OCI-LY7 (cell line): ENCODE results near the gene UBQLN2. TPM values are rescaled to one million over a fixed set of nuclear protein-coding genes. Genes with fewer than 3 reads are reported as not detected.

Experiments used
- BruUV-seq: library from RNA; stranded (reverse); fragments of 400-500 nt; replicated peaks from 2 replicates; lab custom pipeline; 2021; lab: Mats Ljungman, UMichigan
- CTCF ChIA-PET: fragments of 300-600 bp; sonication (Branson Sonifier 250); formaldehyde crosslinking; loops from one replicate; lab custom pipeline; 2022; ENCODE audit warnings: antibody characterized with exemption; ENCODE audit not compliant: unreplicated experiment; lab: Charles Lee
- POLR2A ChIA-PET: fragments of 300-600 bp; sonication (Branson Sonifier 250); formaldehyde crosslinking; loops from one replicate; lab custom pipeline; 2022; ENCODE audit warnings: antibody characterized with exemption; lab: Charles Lee
- DNase-seq: peaks from one replicate; pipeline ENCODE4 v3.0.0-alpha.2; 2015; ENCODE audit warnings: low spot score
- H2AFZ ChIP-seq: fragments of 200-600 bp; sonication (generic), shearing (Covaris generic); 2 replicates; pipeline ENCODE4 v1.6.1; 2014; ENCODE audit warnings: mild to moderate bottlenecking, antibody characterized with exemption, low read length, moderate library complexity
- H3K27ac ChIP-seq: fragments of 200-600 bp; sonication (generic); 2 replicates; pipeline ENCODE4 v1.5.1; 2014; ENCODE audit warnings: mixed run types, low read depth, mild to moderate bottlenecking, moderate library complexity, low read length, inconsistent platforms; ENCODE audit not compliant: poor library complexity, severe bottlenecking
- H3K36me3 ChIP-seq: fragments of 200-600 bp; sonication (generic); 2 replicates; pipeline ENCODE4 v1.6.1; 2014; ENCODE audit warnings: mild to moderate bottlenecking, antibody characterized with exemption, low read length, moderate library complexity, mixed read lengths; ENCODE audit not compliant: insufficient read depth
- H3K4me1 ChIP-seq: fragments of 200-600 bp; sonication (generic); 2 replicates; pipeline ENCODE4 v1.5.1; 2014; ENCODE audit warnings: mild to moderate bottlenecking, low read length; ENCODE audit not compliant: insufficient read depth, poor library complexity, severe bottlenecking
- H3K4me2 ChIP-seq: fragments of 200-600 bp; sonication (generic); 2 replicates; pipeline ENCODE4 v1.6.1; 2014; ENCODE audit warnings: mild to moderate bottlenecking, low read length
- H3K4me3 ChIP-seq: fragments of 200-600 bp; sonication (generic); 2 replicates; pipeline ENCODE4 v1.5.1; 2014; ENCODE audit warnings: mild to moderate bottlenecking, low read depth, low read length; ENCODE audit not compliant: poor library complexity, severe bottlenecking
- H3K79me2 ChIP-seq: fragments of 200-600 bp; sonication (generic); 2 replicates; pipeline ENCODE4 v1.6.1; 2016; ENCODE audit warnings: low read depth, mild to moderate bottlenecking, low read length, moderate library complexity, mixed read lengths; ENCODE audit not compliant: insufficient read depth
- H3K9me2 ChIP-seq: fragments of 200-600 bp; sonication (generic); 2 replicates; pipeline ENCODE4 v1.6.1; 2016; ENCODE audit warnings: mild to moderate bottlenecking, low read length, mixed read lengths; ENCODE audit not compliant: insufficient read depth
- H3K9me3 ChIP-seq: fragments of 200-600 bp; sonication (generic); 2 replicates; pipeline ENCODE4 v1.6.1; 2014; ENCODE audit warnings: mild to moderate bottlenecking, mixed run types, low read length, mixed read lengths
- H4K20me1 ChIP-seq: fragments of 200-600 bp; sonication (generic); 2 replicates; pipeline ENCODE4 v1.6.1; 2014; ENCODE audit warnings: mild to moderate bottlenecking, antibody characterized with exemption, low read length, moderate library complexity, mixed read lengths; ENCODE audit not compliant: insufficient read depth
- EZH2phosphoT487 ChIP-seq: fragments of 200-600 bp; sonication (generic); IDR thresholded peaks from 2 replicates; pipeline ENCODE4 v1.6.1; 2018; ENCODE audit warnings: low read depth, borderline replicate concordance, mild to moderate bottlenecking, mixed run types, antibody characterized with exemption, low read length, moderate library complexity, mixed read lengths
- intact Hi-C: fragments of 100-400 bp; cut with micrococcal nuclease; formaldehyde crosslinking; loops from one replicate; pipeline ENCODE4 v1.10.0; 2022; ENCODE audit not compliant: unreplicated experiment
- total RNA-seq, 2 experiments: library from RNA; depleted of rRNA in 1 of 2; stranded (reverse); fragments of >200 nt in 1 of 2; shearing (Covaris generic) in 1 of 2; gene quantifications; 2 replicates each; pipeline ENCODE4 v1.2.3, GENCODE V29; 2014 to 2022
- TF ChIP-seq, protein P1 (sequence below): fragments of 200-600 bp; sonication (generic); conservative IDR thresholded peaks from 2 replicates; pipeline ENCODE4 v1.5.1; 2014; ENCODE audit warnings: mild to moderate bottlenecking, antibody characterized with exemption, low read length, moderate library complexity, mixed read lengths

Gene UBQLN2
- total RNA-seq, 2 experiments from 2014 or later: 9.6 to 23.0 TPM

GRCh38 chrX:56530011-56530410 is 33.4 kb upstream of the UBQLN2 start:
- CTCF ChIA-PET: no interaction called here

GRCh38 chrX:56550667-56551066 is 12.8 kb upstream of the UBQLN2 start:
- no peak for DNase-seq
- TF ChIP-seq, protein P1, sequence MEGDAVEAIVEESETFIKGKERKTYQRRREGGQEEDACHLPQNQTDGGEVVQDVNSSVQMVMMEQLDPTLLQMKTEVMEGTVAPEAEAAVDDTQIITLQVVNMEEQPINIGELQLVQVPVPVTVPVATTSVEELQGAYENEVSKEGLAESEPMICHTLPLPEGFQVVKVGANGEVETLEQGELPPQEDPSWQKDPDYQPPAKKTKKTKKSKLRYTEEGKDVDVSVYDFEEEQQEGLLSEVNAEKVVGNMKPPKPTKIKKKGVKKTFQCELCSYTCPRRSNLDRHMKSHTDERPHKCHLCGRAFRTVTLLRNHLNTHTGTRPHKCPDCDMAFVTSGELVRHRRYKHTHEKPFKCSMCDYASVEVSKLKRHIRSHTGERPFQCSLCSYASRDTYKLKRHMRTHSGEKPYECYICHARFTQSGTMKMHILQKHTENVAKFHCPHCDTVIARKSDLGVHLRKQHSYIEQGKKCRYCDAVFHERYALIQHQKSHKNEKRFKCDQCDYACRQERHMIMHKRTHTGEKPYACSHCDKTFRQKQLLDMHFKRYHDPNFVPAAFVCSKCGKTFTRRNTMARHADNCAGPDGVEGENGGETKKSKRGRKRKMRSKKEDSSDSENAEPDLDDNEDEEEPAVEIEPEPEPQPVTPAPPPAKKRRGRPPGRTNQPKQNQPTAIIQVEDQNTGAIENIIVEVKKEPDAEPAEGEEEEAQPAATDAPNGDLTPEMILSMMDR: no peak
- TF ChIP-seq EZH2phosphoT487: no peak
- BruUV-seq: no TSS peak
- no peak overlapping the region for H3K4me2 ChIP-seq
- no peak overlapping the region for H3K4me3 ChIP-seq
- H3K4me1 ChIP-seq: no peaks in the 10 kb centered on the region
- no peaks in the 10 kb centered on the region for H3K9me3 ChIP-seq
- H4K20me1 ChIP-seq: no peaks in the 10 kb centered on the region
- no peaks in the 10 kb centered on the region for H3K79me2 ChIP-seq
- no peaks in the 10 kb centered on the region for H3K36me3 ChIP-seq
- H3K27ac ChIP-seq: no peak overlapping the region
- ChIA-PET CTCF (no interaction called here), POLR2A (no interaction called here)
- intact Hi-C loops: no loop called here
- no peak overlapping the region for H2AFZ ChIP-seq
- H3K9me2 ChIP-seq: no peaks in the 10 kb centered on the region

More at GRCh38 chrX:56530011-56530410, 33.4 kb upstream of the UBQLN2 start:
- no peaks in the 10 kb centered on the region for H3K9me2 ChIP-seq
- no peak overlapping the region for H3K4me3 ChIP-seq
- BruUV-seq: no TSS peak
- no peaks in the 10 kb centered on the region for H3K79me2 ChIP-seq
- no peak overlapping the region for H3K4me2 ChIP-seq
- no peak overlapping the region for H3K27ac ChIP-seq
- no peaks in the 10 kb centered on the region for H3K4me1 ChIP-seq
- no peak for TF ChIP-seq EZH2phosphoT487
- TF ChIP-seq, protein P1: no peak
- POLR2A ChIA-PET: no interaction called here
- no peaks in the 10 kb centered on the region for H3K36me3 ChIP-seq
- no peak overlapping the region for H2AFZ ChIP-seq
- no peak for DNase-seq
- H4K20me1 ChIP-seq: no peaks in the 10 kb centered on the region
- intact Hi-C loops: no loop called here
- no peaks in the 10 kb centered on the region for H3K9me3 ChIP-seq

- Histone ChIP-seq H3K4me2 (no peak overlapping the region), H4K20me1 (no peaks in the 10 kb centered on the region), H3K79me2 (no peaks in the 10 kb centered on the region), H3K9me2 (no peaks in the 10 kb centered on the region), H2AFZ (no peak overlapping the region), H3K27ac (no peak overlapping the region), H3K4me1 (no peaks in the 10 kb centered on the region), H3K9me3 (no peaks in the 10 kb centered on the region), H3K36me3 (no peaks in the 10 kb centered on the region), H3K4me3 (no peak overlapping the region)
- DNase-seq: no peak
- BruUV-seq: no TSS peak
- TF ChIP-seq, protein P1: no peak
- TF ChIP-seq EZH2phosphoT487: no peak
- intact Hi-C loops: no loop called here
- ChIA-PET POLR2A (no interaction called here), CTCF (no interaction called here)
Observed at GRCh38 chrX:56554870-56555269, 8.6 kb upstream of the UBQLN2 start.
